GM21526 (cell line): Measurements from ENCODE around the gene CAPZA3.
"Not testable (repeated sequence)": the region's sequence is repeated elsewhere in the genome, so short reads cannot be mapped to it uniquely, and the experiment has no call there.

ENCODE experiments used
- ATAC-seq: cut with Tn5 transposase; IDR thresholded peaks from one replicate; pipeline ENCODE4 v1.9.1; 2021; ENCODE audit warnings: moderate library complexity; ENCODE audit not compliant: unreplicated experiment, low FRiP score

CAPZA3 gene, protein sequence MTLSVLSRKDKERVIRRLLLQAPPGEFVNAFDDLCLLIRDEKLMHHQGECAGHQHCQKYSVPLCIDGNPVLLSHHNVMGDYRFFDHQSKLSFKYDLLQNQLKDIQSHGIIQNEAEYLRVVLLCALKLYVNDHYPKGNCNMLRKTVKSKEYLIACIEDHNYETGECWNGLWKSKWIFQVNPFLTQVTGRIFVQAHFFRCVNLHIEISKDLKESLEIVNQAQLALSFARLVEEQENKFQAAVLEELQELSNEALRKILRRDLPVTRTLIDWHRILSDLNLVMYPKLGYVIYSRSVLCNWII

DNA sequence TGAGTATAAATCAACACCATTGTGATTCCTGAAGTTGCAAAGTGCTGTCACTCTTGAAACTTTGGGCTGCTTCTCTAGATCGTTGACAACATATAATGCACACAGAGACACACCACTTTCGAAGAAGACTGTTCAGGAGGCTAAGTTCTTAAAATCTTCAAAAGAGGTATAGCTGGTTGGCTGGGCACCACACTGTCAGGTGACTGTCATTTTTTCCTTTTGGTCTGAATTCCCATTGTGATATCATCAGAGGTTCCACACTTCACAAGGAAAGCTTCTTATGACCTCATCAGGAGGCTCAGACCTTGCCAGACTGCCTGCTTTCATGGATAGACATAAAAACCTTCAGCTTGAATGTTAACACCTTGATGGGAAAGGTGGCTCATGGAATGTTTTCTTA, at the start of gene CAPZA3, which contains the start of gene PLCZ1:
TSS of gene CAPZA3 (plus strand) at position 301 of the 400 bp plus-strand sequence. CDS start 150 bp downstream, outside the sequence.
TSS of gene PLCZ1 (minus strand) at position 194 of the 400 bp plus-strand sequence. CDS start 641 bp downstream, outside the sequence.
- ATAC-seq = no peak

DNA sequence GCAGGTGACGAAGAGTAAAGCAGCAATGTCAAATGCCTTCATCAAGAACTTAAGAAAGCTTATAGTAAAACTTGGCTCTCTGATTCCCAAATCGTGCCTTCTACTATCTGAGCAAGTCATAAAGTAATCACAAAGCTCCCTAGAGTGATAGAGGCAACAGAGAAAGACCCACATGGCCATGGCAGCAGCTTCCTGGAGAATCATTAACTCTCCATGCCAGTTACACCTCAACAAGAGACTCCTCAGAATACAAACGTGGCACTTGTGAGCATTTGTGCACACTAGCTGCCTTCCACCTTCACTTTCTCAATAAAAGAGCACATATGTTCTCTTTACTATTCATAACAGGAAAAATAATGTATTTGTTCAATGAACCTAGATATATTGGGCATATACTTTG, 48.1 kb upstream of the CAPZA3 start:
- ATAC-seq = no peak

DNA sequence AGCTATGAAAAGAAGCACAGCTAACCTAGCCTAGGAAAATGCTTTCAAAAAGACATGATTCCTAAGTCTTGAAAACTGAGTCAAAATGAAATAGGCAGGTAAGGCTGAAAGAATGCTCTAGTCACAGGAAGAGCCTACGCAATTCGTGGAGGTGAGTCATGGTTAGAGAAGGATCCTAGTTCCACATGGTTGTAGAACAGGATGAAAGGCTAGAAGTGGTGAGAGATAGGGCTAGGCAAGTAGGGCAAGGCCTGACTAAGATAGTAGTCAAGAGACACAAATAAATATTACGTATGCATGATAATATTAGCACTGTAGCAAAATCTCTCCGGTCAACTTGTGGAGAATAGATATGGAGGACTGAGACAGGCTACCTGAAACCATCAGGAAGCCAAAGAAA, 47.3 kb upstream of the CAPZA3 start:
- no peak for ATAC-seq

DNA sequence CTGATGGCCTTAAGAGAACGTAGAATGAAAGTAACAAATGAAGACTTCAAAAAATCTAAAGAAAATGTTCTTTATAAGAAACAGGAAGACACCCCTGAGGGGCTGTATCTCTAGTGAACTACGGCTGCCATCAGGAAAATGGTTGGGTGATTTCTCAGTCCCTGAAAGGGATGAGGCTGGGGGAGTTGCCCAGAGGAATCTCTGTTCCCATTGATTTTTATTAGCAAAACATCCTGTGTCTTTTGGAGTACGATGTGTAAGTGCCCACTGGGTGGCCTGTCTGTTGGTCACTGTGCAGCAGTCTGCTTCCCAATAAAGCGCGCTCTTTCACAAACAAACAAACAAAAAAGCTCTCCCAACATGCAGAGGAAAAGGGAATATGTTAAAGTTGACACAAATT, 43.9 kb upstream of the CAPZA3 start:
- ATAC-seq = not testable (repeated sequence)

DNA sequence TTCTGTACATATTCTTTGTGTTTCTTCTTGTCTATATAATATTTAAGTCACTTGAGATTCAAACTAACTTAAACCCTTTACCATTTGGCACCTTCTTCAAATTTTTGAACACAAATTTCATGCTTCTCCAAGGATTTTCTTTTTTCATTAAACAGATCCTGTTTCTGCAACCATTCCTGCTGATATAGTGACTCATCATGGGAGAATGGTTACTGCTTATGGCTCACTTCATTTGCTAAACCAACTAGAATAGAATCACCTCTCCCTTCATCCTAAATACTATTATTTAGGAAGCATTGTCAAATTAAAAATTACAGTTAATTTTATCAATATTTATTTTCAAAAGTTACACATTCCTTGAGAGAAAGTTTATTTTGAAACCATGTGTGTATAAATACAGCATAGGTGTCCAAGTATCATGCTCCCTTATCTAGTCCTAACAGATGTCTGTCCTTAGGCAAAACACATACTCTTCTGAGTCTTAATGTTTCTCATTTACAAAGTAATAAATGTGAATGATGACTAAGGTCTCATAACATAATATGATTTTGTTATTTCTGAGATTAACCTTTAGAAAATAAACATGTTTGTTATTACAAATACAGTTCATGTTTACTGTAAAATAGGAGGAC, 40.8 kb upstream of the CAPZA3 start:
- ATAC-seq = no peak

DNA sequence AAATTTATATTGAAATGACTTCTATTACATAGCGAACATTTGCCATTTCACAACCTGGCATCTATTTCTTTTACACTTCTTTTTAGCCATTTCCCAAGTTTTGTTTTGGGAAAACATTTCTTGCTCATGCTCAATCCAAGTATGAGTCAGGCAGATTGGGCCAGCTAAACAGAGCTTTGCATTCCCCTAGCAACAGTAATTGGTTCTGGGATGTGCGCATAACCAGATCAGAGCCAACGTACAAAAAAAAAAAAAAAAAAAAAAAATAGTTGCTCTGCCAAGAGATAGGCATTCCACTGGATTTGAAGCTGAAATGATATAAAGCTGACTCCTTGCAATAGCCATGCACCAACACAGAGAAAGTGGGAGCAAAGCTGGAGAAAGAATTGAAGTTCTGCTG, 37.6 kb upstream of the CAPZA3 start:
- ATAC-seq = no peak

DNA sequence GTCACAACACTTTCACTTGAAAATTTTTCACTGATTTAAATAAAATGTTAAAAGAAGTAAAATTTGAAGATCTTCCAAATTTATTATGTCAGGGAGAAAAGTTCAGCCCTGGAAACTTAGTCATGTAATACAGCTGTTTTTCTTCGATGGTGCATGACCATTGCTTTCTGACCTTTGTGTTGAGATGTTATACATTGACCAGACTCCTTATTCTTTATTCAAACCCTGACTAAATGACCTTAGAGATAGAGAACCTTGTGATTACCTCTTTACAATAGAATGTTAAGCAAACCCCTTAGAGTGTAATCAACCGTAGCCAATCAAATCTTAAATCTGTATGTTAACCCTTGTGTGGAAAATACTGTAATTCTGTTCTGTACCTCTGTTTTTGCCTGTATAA, 34.6 kb upstream of the CAPZA3 start:
- no peak for ATAC-seq

DNA sequence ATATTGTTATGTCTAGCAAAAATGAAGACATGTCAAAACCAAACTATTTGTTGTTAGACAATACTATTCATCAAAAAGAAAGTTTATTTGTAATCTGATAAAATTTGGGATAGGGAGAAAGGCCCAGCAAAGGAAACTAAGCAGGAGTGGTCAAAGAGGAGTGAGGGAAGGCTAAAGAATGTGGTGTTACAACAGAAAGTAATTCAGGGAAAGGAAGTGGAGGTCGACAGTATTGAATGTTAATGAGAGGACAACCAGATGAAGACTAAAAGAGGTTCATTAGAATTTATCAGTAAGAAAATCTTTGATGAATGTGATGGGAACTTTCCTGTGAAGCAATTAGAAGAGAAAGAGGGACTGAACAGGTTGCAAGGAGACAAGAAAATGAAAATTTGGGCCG, 34.0 kb upstream of the CAPZA3 start:
- no peak for ATAC-seq

DNA sequence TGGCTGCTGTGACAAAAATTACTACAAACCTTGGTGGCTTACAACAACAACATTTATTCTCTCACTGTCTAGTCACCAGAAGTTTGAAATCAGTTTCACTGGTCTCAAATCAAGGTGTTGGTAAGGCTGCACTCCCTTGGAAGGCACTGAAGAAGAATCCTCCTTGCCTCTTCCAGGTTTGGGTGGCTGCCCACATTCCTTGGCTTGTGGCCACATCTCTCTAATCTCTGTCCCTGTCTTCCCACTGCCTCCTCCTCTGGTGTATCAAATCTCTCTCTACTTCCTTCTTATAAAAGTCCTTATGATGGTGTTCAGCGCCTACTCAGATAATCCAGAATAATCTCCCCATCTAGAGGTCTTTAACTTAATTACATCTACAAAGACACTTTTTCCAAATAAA, 31.1 kb upstream of the CAPZA3 start:
- ATAC-seq = no peak

DNA sequence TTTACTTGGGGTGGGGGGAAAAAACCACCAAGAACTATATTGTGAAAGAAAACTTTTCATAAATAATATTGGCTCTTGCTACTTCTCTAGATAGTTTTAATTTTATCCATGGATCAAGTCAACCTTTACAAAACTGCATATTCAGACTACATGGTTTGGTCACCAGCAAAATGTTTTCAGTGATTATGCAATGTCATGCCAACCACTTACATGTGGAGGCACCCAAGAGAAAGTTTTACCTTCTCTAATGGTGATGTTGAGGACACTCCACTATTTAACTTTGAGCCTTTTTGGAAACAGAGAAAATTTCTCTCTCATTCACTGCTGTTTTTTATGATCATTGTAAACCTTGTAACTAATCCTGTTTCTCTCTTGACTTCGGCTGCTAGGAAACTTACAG, 21.7 kb upstream of the CAPZA3 start:
- ATAC-seq = no peak

DNA sequence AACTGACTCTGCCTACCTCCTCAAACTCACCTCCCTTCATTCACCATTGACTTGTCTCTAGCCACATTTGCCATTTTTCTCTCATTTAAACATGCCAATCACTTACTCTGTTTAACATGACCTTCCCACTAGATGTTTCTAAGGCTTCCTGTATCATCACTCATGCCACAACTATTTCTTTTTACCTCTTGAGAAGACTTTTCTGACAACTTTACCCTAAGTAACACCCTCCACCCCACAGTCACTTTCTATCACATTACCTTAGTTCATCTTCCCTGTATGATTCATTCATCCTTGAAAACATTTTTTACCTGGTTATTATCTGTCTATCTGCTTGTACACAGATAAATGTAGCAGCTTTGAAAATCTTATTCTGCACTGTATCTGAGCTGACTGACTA, 19.5 kb upstream of the CAPZA3 start:
- ATAC-seq = no peak

DNA sequence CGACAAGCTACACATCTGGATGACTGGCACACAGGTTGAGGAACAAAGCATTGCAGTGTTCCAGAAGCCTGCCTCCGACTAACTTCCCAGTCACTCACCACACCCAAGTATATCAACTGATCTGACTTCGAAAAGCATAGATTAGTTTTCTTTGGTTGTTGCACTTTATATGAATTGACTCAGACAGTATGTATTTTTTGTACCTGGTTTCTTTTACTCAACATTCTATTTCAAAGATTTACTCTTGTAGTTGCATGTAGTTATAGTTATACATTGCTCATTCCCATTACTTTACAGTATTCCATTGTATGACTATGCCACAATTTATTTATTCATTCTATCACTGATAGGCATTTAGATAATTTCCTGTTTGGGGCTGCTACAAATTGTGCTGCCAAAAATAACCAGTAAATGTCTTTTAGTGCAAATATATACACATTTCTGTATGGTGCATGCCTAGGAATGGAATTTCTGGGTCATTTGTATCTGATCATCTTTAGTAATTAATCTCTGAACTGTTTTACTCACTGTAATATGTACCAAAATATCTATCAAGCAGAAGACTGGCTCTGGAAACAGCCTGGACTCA, 17.9 kb upstream of the CAPZA3 start:
- ATAC-seq = no peak

DNA sequence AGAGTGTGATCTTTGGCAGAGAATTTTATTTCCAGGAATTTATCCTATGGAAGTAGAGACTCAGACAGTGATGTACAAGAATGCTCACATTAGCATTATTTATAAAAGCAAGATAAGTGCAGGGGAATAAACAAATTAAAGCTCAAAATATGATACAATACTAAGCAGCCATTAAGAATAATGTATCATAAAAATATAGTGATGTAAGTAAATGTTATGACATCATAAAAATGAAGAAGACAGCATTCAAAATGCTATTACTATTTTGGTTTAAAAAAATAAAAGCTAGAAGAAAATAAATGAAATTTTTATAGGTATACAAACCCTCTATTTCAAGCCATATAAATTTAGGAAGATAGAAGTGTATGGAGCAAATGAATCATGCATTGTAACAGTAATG, 17.2 kb upstream of the CAPZA3 start:
- no peak for ATAC-seq

DNA sequence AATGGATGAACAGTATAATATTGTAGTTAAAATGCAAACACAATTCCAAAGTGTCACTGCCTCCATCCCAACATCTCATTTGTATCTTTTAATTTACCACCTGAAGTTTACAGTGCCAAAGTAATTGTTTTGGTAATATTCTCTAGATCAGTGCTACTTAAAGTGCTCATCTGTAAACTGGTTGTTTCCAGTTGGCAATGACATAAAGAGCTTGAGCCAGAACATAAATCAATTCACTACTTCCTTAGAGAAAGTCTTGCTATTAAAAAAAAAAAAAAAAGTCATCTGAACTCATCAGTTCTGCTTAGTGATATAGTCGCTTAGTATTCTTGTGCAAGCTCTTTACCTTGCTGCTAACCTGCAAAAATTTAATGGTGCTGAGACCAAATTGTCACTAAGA, 16.5 kb upstream of the CAPZA3 start:
- ATAC-seq = no peak

DNA sequence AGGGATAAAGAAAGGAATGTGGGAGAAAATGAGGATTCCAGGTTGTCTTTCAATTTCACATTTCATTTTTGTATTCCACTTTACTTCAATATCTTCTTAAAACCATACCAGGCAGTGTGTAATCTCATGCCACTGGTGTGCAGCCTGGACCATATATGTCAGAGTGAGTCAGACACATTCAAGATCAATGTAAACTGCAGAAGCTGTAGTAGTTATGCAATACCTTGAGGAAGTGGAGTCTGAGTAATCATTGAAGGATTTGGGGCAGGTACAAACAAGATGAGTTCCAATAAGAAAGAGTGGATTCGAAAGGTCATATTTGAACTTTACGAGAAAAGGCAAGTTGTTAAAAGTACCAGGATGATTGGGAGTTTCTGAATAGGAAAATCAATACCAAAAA, 14.2 kb upstream of the CAPZA3 start:
- no peak for ATAC-seq

DNA sequence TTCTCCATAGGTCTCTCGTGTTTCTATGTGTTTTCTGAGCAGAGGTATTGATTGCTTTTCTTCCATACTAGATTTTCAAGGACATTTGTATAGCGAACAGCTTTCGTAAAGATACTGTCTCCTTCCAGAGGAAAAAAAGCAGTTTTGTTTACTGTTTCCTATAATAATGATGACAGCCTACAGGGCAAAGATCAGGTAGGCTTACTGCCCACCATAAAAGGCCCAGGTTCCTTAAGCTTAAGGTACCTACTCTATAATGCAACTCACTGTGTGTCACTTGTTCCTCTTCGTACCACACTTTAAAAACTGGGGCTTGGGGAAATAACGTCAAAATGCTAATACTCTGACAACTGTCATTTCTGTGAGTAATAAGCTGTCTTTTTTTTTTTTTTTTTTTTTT, 6.8 kb upstream of the CAPZA3 start:
- no peak for ATAC-seq

DNA sequence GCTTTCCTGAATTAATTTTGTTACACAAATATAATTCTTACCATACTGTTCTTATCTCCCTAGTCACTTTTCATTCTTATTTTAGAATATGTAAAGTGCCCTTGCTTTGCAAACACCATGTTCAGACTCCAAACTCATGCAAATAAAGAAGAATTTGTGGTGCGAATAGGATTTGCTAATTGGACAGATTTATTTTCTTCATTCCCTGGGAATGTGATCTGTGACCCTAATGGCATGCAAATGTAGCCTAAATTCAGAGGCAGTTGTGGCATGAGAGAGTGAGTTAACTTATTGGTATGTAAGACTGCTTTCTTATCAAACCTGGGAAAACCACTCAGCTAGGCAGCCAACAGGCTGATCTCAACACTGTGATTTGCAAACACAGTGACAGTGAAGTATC, 10.0 kb downstream of the CAPZA3 start:
- ATAC-seq = no peak

DNA sequence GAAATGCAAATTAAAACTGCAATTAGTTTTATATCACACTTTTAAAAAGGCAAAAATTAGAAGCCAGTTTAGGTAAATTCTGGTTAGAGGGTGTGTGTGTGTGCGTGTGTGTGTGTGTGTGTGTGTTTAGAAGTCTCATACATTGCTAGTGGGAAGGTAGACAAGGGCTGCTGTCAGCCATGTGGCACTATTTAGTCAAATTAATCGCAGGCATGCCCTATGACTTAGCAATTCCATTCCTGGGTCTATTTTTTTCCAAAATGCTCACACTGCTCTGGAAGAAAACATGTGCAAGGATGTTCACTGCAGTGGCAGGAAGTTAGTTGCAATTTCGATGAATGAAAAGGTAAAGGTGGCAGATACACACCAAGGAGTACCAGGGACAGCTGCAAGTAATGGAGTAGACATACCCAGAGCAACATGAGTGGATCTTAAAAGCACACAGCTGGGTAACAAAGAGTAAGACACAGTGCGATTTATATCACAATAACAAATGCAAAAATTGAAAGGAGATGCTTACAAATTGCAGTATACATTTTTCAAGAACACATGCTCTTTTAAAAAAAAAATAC, 11.6 kb downstream of the CAPZA3 start:
- no peak for ATAC-seq

DNA sequence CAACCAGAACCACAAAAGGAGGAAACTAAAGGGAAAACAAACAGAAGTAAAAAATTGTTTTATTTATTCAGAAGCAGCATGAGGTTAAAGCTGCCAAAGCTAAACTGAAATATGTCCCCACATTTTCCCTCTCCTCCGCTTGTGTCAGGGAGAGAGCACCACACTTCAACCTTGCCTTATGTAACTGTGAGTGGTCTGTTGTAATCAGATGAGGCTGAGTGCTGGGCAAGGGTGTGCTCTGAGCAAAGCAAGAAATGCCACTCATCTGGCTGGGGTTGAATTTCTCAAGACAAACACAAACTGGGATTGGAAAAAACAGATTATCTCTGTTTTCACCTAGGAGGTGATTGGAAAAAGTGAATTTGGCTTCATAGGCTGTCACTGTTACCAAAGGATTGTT, 12.2 kb downstream of the CAPZA3 start:
- ATAC-seq = no peak

DNA sequence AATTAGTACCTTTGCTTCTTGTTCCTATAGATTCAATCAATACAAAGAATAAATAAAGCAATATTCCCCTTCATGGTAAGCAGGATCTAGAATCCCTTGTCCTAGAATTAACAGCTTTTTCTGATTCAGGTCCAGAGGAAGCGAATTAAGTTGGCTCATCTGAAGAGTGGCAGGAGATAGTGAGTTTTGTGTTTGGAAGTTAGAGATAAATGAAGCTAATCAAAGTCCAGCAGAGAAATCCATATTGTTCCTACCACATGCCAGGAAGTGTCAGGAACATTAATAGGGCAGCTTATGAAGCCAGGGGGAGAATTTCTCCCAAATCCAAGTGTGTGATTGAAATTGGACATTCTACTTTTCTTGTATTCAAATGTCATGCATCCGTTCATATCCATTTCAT, 13.9 kb downstream of the CAPZA3 start:
- ATAC-seq = no peak

DNA sequence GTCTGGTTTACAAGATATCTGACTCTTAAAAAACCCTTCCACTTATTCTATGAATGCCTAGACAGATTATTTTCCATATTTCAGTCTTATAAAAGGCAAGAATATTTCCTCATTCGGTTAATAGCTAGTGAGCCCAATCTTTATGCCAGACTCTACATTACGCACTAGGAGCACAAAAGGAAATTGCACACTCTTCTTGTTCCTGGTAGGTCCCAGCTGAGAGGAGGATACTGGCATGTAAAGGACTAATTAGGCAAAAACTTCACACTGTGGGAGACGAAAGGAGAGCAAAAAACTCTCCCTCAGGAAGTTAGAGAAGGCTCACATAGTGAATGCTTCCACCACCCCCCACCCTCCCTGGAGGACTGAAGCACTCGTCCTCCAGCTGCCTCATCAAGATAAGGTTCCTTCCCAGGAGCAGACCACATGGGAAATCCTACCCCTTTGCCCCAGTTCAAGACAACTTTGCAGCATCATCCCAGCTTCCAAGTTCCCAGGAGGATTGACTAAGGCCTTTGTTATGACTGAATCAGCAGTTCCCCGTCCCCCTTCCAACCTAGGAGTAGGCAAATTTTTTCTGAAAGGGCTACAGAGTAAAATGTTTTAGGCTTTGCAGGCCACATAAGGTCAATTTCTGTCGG, 14.5 kb downstream of the CAPZA3 start:
- no peak for ATAC-seq
